ENCODE results near the gene LPP.

DNA sequence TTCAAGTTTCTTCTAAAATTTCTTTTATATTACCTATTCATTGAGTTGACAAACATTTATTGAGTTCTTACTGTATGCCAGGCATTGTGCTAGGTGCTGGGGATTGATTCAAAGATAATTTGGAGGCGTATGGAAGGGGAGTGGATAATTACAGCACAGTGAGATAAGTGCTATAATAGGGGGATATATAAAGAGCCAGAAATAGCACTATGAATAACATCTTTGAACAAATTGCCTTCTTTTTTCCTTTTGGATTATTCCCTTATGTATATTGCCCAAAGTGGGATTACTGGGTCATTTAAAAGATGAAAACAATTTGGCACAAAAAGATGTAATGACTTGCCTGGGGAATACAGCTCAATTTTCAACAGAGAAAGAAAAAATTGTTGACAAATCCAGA lies 64.6 kb downstream of the LPP start:
- TF ChIP-seq POLR2AphosphoS5 (IDR thresholded peaks at IDR 0.05; ENCODE audit: low read depth, low read length) (no peak), EZH2 (IDR thresholded peaks at IDR 0.05) (no peak), SIN3A (IDR thresholded peaks at IDR 0.05; ENCODE audit: low read depth) (no peak), POLR2A (IDR thresholded peaks at IDR 0.05; ENCODE audit: borderline replicate concordance, extremely low read depth, insufficient read depth, insufficient read length) (no peak), CEBPB (IDR thresholded peaks at IDR 0.05; ENCODE audit: low read depth) (no peak), EZH2phosphoT487 (IDR thresholded peaks at IDR 0.05; ENCODE audit: borderline replicate concordance) (no peak), ZFX (IDR thresholded peaks at IDR 0.05) (no peak), ZNF274 (IDR thresholded peaks at IDR 0.05; ENCODE audit: low read depth, low read length) (no peak)
- TF ChIP-seq, protein P1, sequence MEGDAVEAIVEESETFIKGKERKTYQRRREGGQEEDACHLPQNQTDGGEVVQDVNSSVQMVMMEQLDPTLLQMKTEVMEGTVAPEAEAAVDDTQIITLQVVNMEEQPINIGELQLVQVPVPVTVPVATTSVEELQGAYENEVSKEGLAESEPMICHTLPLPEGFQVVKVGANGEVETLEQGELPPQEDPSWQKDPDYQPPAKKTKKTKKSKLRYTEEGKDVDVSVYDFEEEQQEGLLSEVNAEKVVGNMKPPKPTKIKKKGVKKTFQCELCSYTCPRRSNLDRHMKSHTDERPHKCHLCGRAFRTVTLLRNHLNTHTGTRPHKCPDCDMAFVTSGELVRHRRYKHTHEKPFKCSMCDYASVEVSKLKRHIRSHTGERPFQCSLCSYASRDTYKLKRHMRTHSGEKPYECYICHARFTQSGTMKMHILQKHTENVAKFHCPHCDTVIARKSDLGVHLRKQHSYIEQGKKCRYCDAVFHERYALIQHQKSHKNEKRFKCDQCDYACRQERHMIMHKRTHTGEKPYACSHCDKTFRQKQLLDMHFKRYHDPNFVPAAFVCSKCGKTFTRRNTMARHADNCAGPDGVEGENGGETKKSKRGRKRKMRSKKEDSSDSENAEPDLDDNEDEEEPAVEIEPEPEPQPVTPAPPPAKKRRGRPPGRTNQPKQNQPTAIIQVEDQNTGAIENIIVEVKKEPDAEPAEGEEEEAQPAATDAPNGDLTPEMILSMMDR (IDR thresholded peaks at IDR 0.05 in 2 of 3, conservative IDR thresholded peaks at IDR 0.05 in 1 of 3; ENCODE audit: borderline replicate concordance in 1 of 3, insufficient read depth in 1 of 3, low read depth in 2 of 3, low read length in 2 of 3): no peak
- TF ChIP-seq, protein P2, sequence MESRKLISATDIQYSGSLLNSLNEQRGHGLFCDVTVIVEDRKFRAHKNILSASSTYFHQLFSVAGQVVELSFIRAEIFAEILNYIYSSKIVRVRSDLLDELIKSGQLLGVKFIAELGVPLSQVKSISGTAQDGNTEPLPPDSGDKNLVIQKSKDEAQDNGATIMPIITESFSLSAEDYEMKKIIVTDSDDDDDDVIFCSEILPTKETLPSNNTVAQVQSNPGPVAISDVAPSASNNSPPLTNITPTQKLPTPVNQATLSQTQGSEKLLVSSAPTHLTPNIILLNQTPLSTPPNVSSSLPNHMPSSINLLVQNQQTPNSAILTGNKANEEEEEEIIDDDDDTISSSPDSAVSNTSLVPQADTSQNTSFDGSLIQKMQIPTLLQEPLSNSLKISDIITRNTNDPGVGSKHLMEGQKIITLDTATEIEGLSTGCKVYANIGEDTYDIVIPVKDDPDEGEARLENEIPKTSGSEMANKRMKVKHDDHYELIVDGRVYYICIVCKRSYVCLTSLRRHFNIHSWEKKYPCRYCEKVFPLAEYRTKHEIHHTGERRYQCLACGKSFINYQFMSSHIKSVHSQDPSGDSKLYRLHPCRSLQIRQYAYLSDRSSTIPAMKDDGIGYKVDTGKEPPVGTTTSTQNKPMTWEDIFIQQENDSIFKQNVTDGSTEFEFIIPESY (IDR thresholded peaks at IDR 0.05; ENCODE audit: extremely low read depth, insufficient replicate concordance, low read length): no peak
- TF ChIP-seq, protein P3, sequence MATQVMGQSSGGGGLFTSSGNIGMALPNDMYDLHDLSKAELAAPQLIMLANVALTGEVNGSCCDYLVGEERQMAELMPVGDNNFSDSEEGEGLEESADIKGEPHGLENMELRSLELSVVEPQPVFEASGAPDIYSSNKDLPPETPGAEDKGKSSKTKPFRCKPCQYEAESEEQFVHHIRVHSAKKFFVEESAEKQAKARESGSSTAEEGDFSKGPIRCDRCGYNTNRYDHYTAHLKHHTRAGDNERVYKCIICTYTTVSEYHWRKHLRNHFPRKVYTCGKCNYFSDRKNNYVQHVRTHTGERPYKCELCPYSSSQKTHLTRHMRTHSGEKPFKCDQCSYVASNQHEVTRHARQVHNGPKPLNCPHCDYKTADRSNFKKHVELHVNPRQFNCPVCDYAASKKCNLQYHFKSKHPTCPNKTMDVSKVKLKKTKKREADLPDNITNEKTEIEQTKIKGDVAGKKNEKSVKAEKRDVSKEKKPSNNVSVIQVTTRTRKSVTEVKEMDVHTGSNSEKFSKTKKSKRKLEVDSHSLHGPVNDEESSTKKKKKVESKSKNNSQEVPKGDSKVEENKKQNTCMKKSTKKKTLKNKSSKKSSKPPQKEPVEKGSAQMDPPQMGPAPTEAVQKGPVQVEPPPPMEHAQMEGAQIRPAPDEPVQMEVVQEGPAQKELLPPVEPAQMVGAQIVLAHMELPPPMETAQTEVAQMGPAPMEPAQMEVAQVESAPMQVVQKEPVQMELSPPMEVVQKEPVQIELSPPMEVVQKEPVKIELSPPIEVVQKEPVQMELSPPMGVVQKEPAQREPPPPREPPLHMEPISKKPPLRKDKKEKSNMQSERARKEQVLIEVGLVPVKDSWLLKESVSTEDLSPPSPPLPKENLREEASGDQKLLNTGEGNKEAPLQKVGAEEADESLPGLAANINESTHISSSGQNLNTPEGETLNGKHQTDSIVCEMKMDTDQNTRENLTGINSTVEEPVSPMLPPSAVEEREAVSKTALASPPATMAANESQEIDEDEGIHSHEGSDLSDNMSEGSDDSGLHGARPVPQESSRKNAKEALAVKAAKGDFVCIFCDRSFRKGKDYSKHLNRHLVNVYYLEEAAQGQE (IDR thresholded peaks at IDR 0.05; ENCODE audit: low read depth): no peak
